H9 (cell line): ENCODE results near the gene FAM170B. TPM values are rescaled to one million over a fixed set of nuclear protein-coding genes. Genes with fewer than 3 reads are reported as not detected.

Experiments used
- DNase-seq: peaks from one replicate; pipeline ENCODE4 v3.0.0-alpha.2; 2017
- H2AFZ ChIP-seq: one replicate; pipeline ENCODE4 v1.6.1; 2013; ENCODE audit warnings: mild to moderate bottlenecking, low read length, control low read depth, moderate library complexity
- H2AK5ac ChIP-seq: 2 replicates; pipeline ENCODE4 v1.6.1; 2013; ENCODE audit warnings: low read length, control low read depth, mixed read lengths; ENCODE audit not compliant: insufficient read length
- H2BK120ac ChIP-seq: one replicate; pipeline ENCODE4 v1.6.1; 2013; ENCODE audit warnings: low read depth, mild to moderate bottlenecking, low read length, control low read depth, inconsistent platforms; ENCODE audit not compliant: poor library complexity, severe bottlenecking
- H2BK12ac ChIP-seq: 2 replicates; pipeline ENCODE4 v1.6.1; 2013; ENCODE audit warnings: low read length, control low read depth, mixed read lengths, low read depth; ENCODE audit not compliant: insufficient read length
- H2BK15ac ChIP-seq: 2 replicates; pipeline ENCODE4 v1.6.1; 2013; ENCODE audit warnings: low read depth, low read length, control low read depth
- H2BK20ac ChIP-seq: one replicate; pipeline ENCODE4 v1.6.1; 2013; ENCODE audit warnings: low read depth, mild to moderate bottlenecking, low read length, control low read depth, inconsistent platforms; ENCODE audit not compliant: poor library complexity, severe bottlenecking
- H2BK5ac ChIP-seq: 2 replicates; pipeline ENCODE4 v1.6.1; 2013; ENCODE audit warnings: low read length, control low read depth, mixed read lengths; ENCODE audit not compliant: insufficient read length
- H3K14ac ChIP-seq: 2 replicates; pipeline ENCODE4 v1.6.1; 2013; ENCODE audit warnings: low read length, control low read depth; ENCODE audit not compliant: insufficient read depth
- H3K18ac ChIP-seq: 2 replicates; pipeline ENCODE4 v1.6.1; 2013; ENCODE audit warnings: low read depth, mild to moderate bottlenecking, mixed read lengths, low read length, control low read depth; ENCODE audit not compliant: insufficient read length
- H3K23ac ChIP-seq: 2 replicates; pipeline ENCODE4 v1.6.1; 2013; ENCODE audit warnings: low read length, control low read depth, mixed read lengths, low read depth; ENCODE audit not compliant: insufficient read length
- H3K23me2 ChIP-seq: 2 replicates; pipeline ENCODE4 v1.6.1; 2013; ENCODE audit warnings: low read depth, mild to moderate bottlenecking, mixed read lengths, low read length, control low read depth; ENCODE audit not compliant: insufficient read length, poor library complexity, severe bottlenecking
- H3K27ac ChIP-seq: 2 replicates; pipeline ENCODE4 v1.5.1; 2013; ENCODE audit warnings: low read length, control low read depth, mixed read lengths, low read depth; ENCODE audit not compliant: insufficient read length
- H3K27me3 ChIP-seq: 2 replicates; pipeline ENCODE4 v1.6.1; 2013; ENCODE audit warnings: low read length, control low read depth, inconsistent platforms; ENCODE audit not compliant: insufficient read depth
- H3K4ac ChIP-seq: 2 replicates; pipeline ENCODE4 v1.6.1; 2013; ENCODE audit warnings: low read depth, mild to moderate bottlenecking, control low read depth, inconsistent platforms, low read length, moderate library complexity
- H3K4me1 ChIP-seq: 2 replicates; pipeline ENCODE4 v1.6.1; 2013; ENCODE audit warnings: low read length, control low read depth, inconsistent platforms; ENCODE audit not compliant: insufficient read depth
- H3K4me2 ChIP-seq: 2 replicates; pipeline ENCODE4 v1.6.1; 2013; ENCODE audit warnings: low read length, control low read depth, mixed read lengths; ENCODE audit not compliant: insufficient read length, insufficient read depth
- H3K56ac ChIP-seq: 2 replicates; pipeline ENCODE4 v1.6.1; 2013; ENCODE audit warnings: low read depth, mild to moderate bottlenecking, mixed read lengths, low read length, control low read depth; ENCODE audit not compliant: insufficient read length
- H3K79me1 ChIP-seq: 2 replicates; pipeline ENCODE4 v1.6.1; 2013; ENCODE audit warnings: low read depth, mild to moderate bottlenecking, moderate library complexity, low read length, control low read depth, inconsistent platforms; ENCODE audit not compliant: insufficient read depth, poor library complexity, severe bottlenecking
- H3K79me2 ChIP-seq: 2 replicates; pipeline ENCODE4 v1.6.1; 2013; ENCODE audit warnings: low read length, control low read depth, inconsistent platforms; ENCODE audit not compliant: insufficient read depth
- H3K9ac ChIP-seq: 2 replicates; pipeline ENCODE4 v1.6.1; 2013; ENCODE audit warnings: low read length, control low read depth, mixed read lengths; ENCODE audit not compliant: insufficient read length; ENCODE audit errors: extremely low read depth
- H3K9me3 ChIP-seq: one replicate; pipeline ENCODE4 v1.6.1; 2013; ENCODE audit warnings: low read depth, low read length, inconsistent platforms; ENCODE audit not compliant: control insufficient read depth
- H3T11ph ChIP-seq: one replicate; pipeline ENCODE4 v1.6.1; 2013; ENCODE audit warnings: mild to moderate bottlenecking, low read length, control low read depth, inconsistent platforms
- H4K20me1 ChIP-seq: one replicate; pipeline ENCODE4 v1.6.1; 2013; ENCODE audit not compliant: control insufficient read depth, insufficient read length, insufficient read depth
- H4K5ac ChIP-seq: 2 replicates; pipeline ENCODE4 v1.6.1; 2013; ENCODE audit warnings: low read depth, mild to moderate bottlenecking, mixed read lengths, low read length, control low read depth; ENCODE audit not compliant: insufficient read length
- H4K8ac ChIP-seq: replicated peaks from 2 replicates; pipeline ENCODE4 v1.6.1; 2013; ENCODE audit warnings: low read length, control low read depth, mixed read lengths, low read depth; ENCODE audit not compliant: insufficient read length
- H4K91ac ChIP-seq: 2 replicates; pipeline ENCODE4 v1.6.1; 2013; ENCODE audit warnings: low read depth, mild to moderate bottlenecking, moderate library complexity, mixed read lengths, low read length, control low read depth; ENCODE audit not compliant: insufficient read length
- H3K27ac Mint-ChIP-seq, 3 experiments: 2 replicates in 2 of 3; 3 replicates in 1 of 3; pipeline ENCODE4 v1.8.0; 2020 to 2021; ENCODE audit warnings: mixed read lengths in 3 of 3, mild to moderate bottlenecking in 1 of 3, moderate library complexity in 1 of 3
- H3K27me3 Mint-ChIP-seq: 2 replicates; pipeline ENCODE4 v1.8.0; 2021; ENCODE audit warnings: low read depth, mild to moderate bottlenecking, moderate library complexity, mixed read lengths
- H3K36me3 Mint-ChIP-seq, 3 experiments: 2 replicates in 2 of 3; 3 replicates in 1 of 3; pipeline ENCODE4 v1.8.0; 2020 to 2021; ENCODE audit warnings: low read depth in 3 of 3, mixed read lengths in 3 of 3; ENCODE audit not compliant: insufficient read depth in 1 of 3
- H3K4me1 Mint-ChIP-seq, 2 experiments: 2 replicates each; pipeline ENCODE4 v1.8.0; 2020; ENCODE audit warnings: mixed read lengths in 2 of 2
- H3K4me3 Mint-ChIP-seq, 2 experiments: 2 replicates in 1 of 2; 3 replicates in 1 of 2; pipeline ENCODE4 v1.8.0; 2020 to 2021; ENCODE audit warnings: mild to moderate bottlenecking in 2 of 2, mixed read lengths in 2 of 2, moderate library complexity in 1 of 2
- H3K9me3 Mint-ChIP-seq, 2 experiments: 2 replicates in 1 of 2; 3 replicates in 1 of 2; pipeline ENCODE4 v1.8.0; 2020; ENCODE audit warnings: mild to moderate bottlenecking in 2 of 2, mixed read lengths in 2 of 2, moderate library complexity in 1 of 2
- WGBS: extraction: QIAGEN DNeasy Blood & Tissue Kit; methylation state at CpG from one replicate; pipeline ENCODE4 v1.1.7; 2013; ENCODE audit warnings: missing lambda C conversion rate, low lambda C conversion rate, mixed read lengths; ENCODE audit not compliant: insufficient read length; ENCODE audit errors: extremely low coverage; 5-methylcytosine and 5-hydroxymethylcytosine counted together
- total RNA-seq: library from RNA; stranded (reverse); gene quantifications from 2 replicates; pipeline ENCODE4 v1.2.1, GENCODE V29; 2021
- TF ChIP-seq, protein P1 (sequence below): fragments of 200-600 bp; sonication (generic); conservative IDR thresholded peaks from 3 replicates; pipeline ENCODE4 v1.8.0; 2021; ENCODE audit warnings: antibody characterized with exemption, mild to moderate bottlenecking

FAM170B gene
- total RNA-seq, 1 experiment from 2014 or later, result not detected

DNA sequence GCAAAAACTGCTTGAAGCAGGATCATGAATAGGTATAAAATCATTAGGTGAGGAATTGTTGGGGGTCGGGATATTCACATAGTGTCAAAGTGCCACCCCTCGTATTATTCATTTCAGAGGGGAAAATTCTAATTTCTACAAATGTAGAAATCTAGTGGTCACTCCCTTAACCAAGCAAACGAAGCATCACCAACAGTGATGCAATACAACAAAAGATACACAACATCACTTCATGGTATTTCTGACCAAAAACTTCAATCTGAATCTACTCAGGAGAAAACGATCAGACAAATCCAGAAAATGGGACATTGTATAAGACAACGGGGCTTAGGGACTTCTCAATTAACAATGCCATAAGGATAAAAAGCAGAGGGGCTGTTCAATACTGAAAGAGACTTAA is 26.3 kb upstream of the FAM170B start:
- no peak overlapping the region for H4K91ac ChIP-seq
- H3K9me3 ChIP-seq, result no peaks in the 10 kb centered on the region
- H3K4me2 ChIP-seq, result no peak overlapping the region
- Mint-ChIP-seq H3K27me3 (peaks cover 8% of the 10 kb centered on the region; the same call in 1 of the 2 replicates), H3K9me3 (peaks cover 0 to 6% of the 10 kb centered on the region in 2 experiments; a peak in 1 of 5 replicates), H3K4me1 (peaks cover 29 to 36% of the 10 kb centered on the region in 2 experiments), H3K36me3 (peaks cover 0 to 9% (median 1%) of the 10 kb centered on the region in 3 experiments; a peak in 3 of 7 replicates), H3K4me3 (no peak overlapping the region), H3K27ac (no peak overlapping the region)
- H3K27me3 ChIP-seq, result no peaks in the 10 kb centered on the region
- WGBS, result no CpG with 5 or more reads among the region's 5 CpGs
- H3K23ac ChIP-seq, result no peak overlapping the region
- H3K18ac ChIP-seq, result no peak overlapping the region
- H2BK5ac ChIP-seq, result no peak overlapping the region
- no peak overlapping the region for H3K9ac ChIP-seq
- no peak overlapping the region for H2BK12ac ChIP-seq
- H3K56ac ChIP-seq, result no peak overlapping the region
- H4K5ac ChIP-seq, result no peak overlapping the region
- H2BK15ac ChIP-seq, result no peak overlapping the region
- no peaks in the 10 kb centered on the region for H3K79me2 ChIP-seq
- H3K14ac ChIP-seq, result no peak overlapping the region
- no peaks in the 10 kb centered on the region for H4K20me1 ChIP-seq
- H2BK120ac ChIP-seq, result no peak overlapping the region
- H4K8ac ChIP-seq, result no peak overlapping the region
- H3K23me2 ChIP-seq, result no peaks in the 10 kb centered on the region
- no peak overlapping the region for H2AK5ac ChIP-seq
- no peak overlapping the region for H2BK20ac ChIP-seq
- DNase-seq, result no peak
- no peak overlapping the region for H3K27ac ChIP-seq
- H3K79me1 ChIP-seq, result no peaks in the 10 kb centered on the region
- H3T11ph ChIP-seq, result no peak overlapping the region
- TF ChIP-seq, protein P1, sequence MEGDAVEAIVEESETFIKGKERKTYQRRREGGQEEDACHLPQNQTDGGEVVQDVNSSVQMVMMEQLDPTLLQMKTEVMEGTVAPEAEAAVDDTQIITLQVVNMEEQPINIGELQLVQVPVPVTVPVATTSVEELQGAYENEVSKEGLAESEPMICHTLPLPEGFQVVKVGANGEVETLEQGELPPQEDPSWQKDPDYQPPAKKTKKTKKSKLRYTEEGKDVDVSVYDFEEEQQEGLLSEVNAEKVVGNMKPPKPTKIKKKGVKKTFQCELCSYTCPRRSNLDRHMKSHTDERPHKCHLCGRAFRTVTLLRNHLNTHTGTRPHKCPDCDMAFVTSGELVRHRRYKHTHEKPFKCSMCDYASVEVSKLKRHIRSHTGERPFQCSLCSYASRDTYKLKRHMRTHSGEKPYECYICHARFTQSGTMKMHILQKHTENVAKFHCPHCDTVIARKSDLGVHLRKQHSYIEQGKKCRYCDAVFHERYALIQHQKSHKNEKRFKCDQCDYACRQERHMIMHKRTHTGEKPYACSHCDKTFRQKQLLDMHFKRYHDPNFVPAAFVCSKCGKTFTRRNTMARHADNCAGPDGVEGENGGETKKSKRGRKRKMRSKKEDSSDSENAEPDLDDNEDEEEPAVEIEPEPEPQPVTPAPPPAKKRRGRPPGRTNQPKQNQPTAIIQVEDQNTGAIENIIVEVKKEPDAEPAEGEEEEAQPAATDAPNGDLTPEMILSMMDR, result no peak
- H2AFZ ChIP-seq, result no peak overlapping the region
- H3K4ac ChIP-seq, result no peak overlapping the region
- H3K4me1 ChIP-seq, result no peaks in the 10 kb centered on the region; the same call in 1 of the 2 replicates
